COR-L47 (cell line): ENCODE results near the gene VEGFA.

ENCODE experiments used
- DNase-seq: peaks from one replicate; lab custom pipeline; 2025; lab: John Stamatoyannopoulos, UW

The VEGFA gene

GRCh38 chr6:43821101-43821886 is 51.3 kb downstream of the VEGFA start:
- DNase-seq: no peak

GRCh38 chr6:43823390-43823789 is 53.4 kb downstream of the VEGFA start:
- DNase-seq: no peak

- peak; percentile 91 for DNase-seq
These were observed 54.1 kb downstream of the VEGFA start for GRCh38 chr6:43823879-43824702.

GRCh38 chr6:43824703-43825064 is 54.7 kb downstream of the VEGFA start:
- no peak for DNase-seq

- no peak for DNase-seq
These were observed 55.4 kb downstream of the VEGFA start for GRCh38 chr6:43825187-43826115.

- no peak for DNase-seq
These were observed 56.7 kb downstream of the VEGFA start for GRCh38 chr6:43826730-43827129.

- DNase-seq: peak; percentile 31
These were observed 57.9 kb downstream of the VEGFA start for GRCh38 chr6:43827898-43828297.

GRCh38 chr6:43828711-43829110 is 58.7 kb downstream of the VEGFA start:
- no peak for DNase-seq

GRCh38 chr6:43829470-43829869 is 59.5 kb downstream of the VEGFA start:
- no peak for DNase-seq

GRCh38 chr6:43830775-43831174 is 60.8 kb downstream of the VEGFA start:
- no peak for DNase-seq

GRCh38 chr6:43831191-43831590 is 61.2 kb downstream of the VEGFA start:
- DNase-seq: no peak

- no peak for DNase-seq
These were observed 63.4 kb downstream of the VEGFA start for GRCh38 chr6:43833223-43833995.

GRCh38 chr6:43833996-43834390 is 64.0 kb downstream of the VEGFA start:
- DNase-seq: no peak

GRCh38 chr6:43834528-43835155 is 64.6 kb downstream of the VEGFA start:
- no peak for DNase-seq

GRCh38 chr6:43835872-43836419 is 65.9 kb downstream of the VEGFA start:
- no peak for DNase-seq
